ENCODE measurements around the gene ARL16.

DNA sequence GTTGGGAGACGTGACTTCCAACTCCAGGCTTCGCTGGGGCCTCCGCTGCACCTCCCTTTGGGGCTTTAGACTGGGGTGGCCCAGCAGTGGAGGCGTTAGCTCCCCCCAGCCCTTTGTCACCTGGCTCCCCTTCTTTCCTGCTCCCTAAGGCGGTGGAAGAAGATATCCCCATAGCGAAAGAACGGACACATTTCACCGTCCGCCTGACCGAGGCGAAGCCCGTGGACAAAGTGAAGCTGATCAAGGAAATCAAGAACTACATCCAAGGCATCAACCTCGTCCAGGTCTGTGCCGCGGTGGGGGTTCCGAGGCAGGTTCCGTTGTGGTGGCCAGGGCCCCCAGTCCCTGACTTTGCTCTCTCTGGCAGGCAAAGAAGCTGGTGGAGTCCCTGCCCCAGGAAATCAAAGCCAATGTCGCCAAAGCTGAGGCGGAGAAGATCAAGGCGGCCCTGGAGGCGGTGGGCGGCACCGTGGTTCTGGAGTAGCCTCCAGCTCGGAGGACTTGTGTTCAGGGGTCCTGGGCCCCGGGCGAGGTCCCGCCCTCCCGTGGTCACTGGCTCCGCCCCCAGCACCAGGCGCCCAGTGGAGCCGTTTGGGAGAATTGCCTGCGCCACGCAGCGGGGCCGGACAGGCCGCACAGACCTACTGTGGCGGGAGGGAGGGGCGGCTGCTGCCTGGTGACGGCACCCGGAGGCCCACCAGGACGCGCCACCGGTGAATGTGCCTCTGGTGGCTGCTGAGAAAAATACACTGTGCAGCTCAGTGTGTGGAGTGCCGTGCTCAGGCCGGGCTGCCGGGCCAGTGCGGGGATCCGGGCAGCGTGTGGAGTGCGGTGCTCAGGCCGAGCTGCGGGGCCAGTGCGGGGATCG is 23.4 kb upstream of the ARL16 start:
- TF ChIP-seq, protein P1, sequence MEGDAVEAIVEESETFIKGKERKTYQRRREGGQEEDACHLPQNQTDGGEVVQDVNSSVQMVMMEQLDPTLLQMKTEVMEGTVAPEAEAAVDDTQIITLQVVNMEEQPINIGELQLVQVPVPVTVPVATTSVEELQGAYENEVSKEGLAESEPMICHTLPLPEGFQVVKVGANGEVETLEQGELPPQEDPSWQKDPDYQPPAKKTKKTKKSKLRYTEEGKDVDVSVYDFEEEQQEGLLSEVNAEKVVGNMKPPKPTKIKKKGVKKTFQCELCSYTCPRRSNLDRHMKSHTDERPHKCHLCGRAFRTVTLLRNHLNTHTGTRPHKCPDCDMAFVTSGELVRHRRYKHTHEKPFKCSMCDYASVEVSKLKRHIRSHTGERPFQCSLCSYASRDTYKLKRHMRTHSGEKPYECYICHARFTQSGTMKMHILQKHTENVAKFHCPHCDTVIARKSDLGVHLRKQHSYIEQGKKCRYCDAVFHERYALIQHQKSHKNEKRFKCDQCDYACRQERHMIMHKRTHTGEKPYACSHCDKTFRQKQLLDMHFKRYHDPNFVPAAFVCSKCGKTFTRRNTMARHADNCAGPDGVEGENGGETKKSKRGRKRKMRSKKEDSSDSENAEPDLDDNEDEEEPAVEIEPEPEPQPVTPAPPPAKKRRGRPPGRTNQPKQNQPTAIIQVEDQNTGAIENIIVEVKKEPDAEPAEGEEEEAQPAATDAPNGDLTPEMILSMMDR (IDR thresholded peaks at IDR 0.05): no peak
- TF ChIP-seq ZNF396 (CRISPR knock-in tag; IDR thresholded peaks at IDR 0.05; ENCODE audit: borderline replicate concordance) (no peak), RELA (CRISPR knock-in tag; IDR thresholded peaks at IDR 0.05; ENCODE audit: borderline replicate concordance) (no peak), HMGXB4 (CRISPR knock-in tag; IDR thresholded peaks at IDR 0.05) (no peak)
